Stimulated activated CD8-positive, alpha-beta memory T cell treated with anti-CD3 and anti-CD28 coated beads, Interleukin-7, amount 100 ng/mL, for 1 hour (primary cell): ENCODE measurements around the gene TFDP1.
"Not testable (repeated sequence)": the region's sequence is repeated elsewhere in the genome, so short reads cannot be mapped to it uniquely, and the experiment has no call there.

Source experiments
- DNase-seq, 2 donors: peaks; one replicate each; pipeline ENCODE4 v3.0.0-alpha.2; 2020; ENCODE audit warnings: low read depth in 2 of 2

Gene TFDP1

GRCh38 chr13:113567681-113568080 lies 16.9 kb upstream of the TFDP1 start:
- DNase-seq = no peak

GRCh38 chr13:113573065-113573464 lies 11.5 kb upstream of the TFDP1 start:
- DNase-seq = no peak

GRCh38 chr13:113576597-113576996 lies 8.0 kb upstream of the TFDP1 start:
- no peak for DNase-seq

- DNase-seq = no peak
These were observed 6.6 kb upstream of the TFDP1 start for GRCh38 chr13:113577881-113578435.

- no peak for DNase-seq
These were observed 4.9 kb upstream of the TFDP1 start for GRCh38 chr13:113579686-113580085.

- no peak for DNase-seq
These were observed 2.7 kb upstream of the TFDP1 start for GRCh38 chr13:113581871-113582270.

- DNase-seq = no peak
These were observed 1.5 kb upstream of the TFDP1 start for GRCh38 chr13:113582841-113583631.

GRCh38 chr13:113584870-113585671 lies 518 bp downstream of the TFDP1 start:
- DNase-seq = no peak

- no peak for DNase-seq
These were observed 1.3 kb downstream of the TFDP1 start for GRCh38 chr13:113585896-113586295.

GRCh38 chr13:113586661-113587479 lies 2.3 kb downstream of the TFDP1 start:
- no peak for DNase-seq

GRCh38 chr13:113588394-113589111 lies 4.0 kb downstream of the TFDP1 start:
- no peak for DNase-seq

- no peak for DNase-seq
These were observed 4.9 kb downstream of the TFDP1 start for GRCh38 chr13:113589251-113589960.

GRCh38 chr13:113589961-113590339 lies 5.4 kb downstream of the TFDP1 start:
- DNase-seq = no peak

GRCh38 chr13:113591750-113592149 lies 7.2 kb downstream of the TFDP1 start:
- DNase-seq = no peak

GRCh38 chr13:113592571-113592970 lies 8.0 kb downstream of the TFDP1 start:
- DNase-seq = no peak

- DNase-seq = not testable (repeated sequence)
These were observed 9.7 kb downstream of the TFDP1 start for GRCh38 chr13:113594066-113594821.

GRCh38 chr13:113595131-113595530 lies 10.6 kb downstream of the TFDP1 start:
- DNase-seq = no peak

GRCh38 chr13:113596321-113597200 lies 12.0 kb downstream of the TFDP1 start:
- DNase-seq = no peak
